HepG2 (cell line): ENCODE data around the gene RIPOR3. TPM values are rescaled to one million over a fixed set of nuclear protein-coding genes. Genes with fewer than 3 reads are reported as not detected.
A peak's percentile ranks its signal among the peaks of the same experiment; 100 is the strongest.

Experiments
- ADNP ChIP-seq: sonication (generic); formaldehyde crosslinking; IDR thresholded peaks from 2 replicates; pipeline ENCODE4 v1.4.0; 2020; ENCODE audit warnings: missing genetic modification reagents
- CEBPG ChIP-seq: IDR thresholded peaks from 2 replicates; pipeline ENCODE4 v1.6.1; 2016
- FOXC1 ChIP-seq: sonication (generic); formaldehyde crosslinking; IDR thresholded peaks from 2 replicates; pipeline ENCODE4 v1.8.0; 2022; ENCODE audit warnings: mild to moderate bottlenecking, missing genetic modification reagents, borderline replicate concordance
- HBP1 ChIP-seq: IDR thresholded peaks from 2 replicates; pipeline ENCODE4 v1.6.1; 2016; ENCODE audit warnings: low read depth, control low read depth
- HNF1A ChIP-seq, 2 experiments: sonication (generic) in 1 of 2; formaldehyde crosslinking in 1 of 2; IDR thresholded peaks; 2 replicates each; pipeline versions ENCODE4 v1.4.0 to v1.6.1; 2016 to 2020; ENCODE audit warnings: borderline replicate concordance in 1 of 2, low read depth in 1 of 2, mild to moderate bottlenecking in 1 of 2, missing genetic modification reagents in 1 of 2
- KDM5B ChIP-seq: sonication (generic); formaldehyde crosslinking; IDR thresholded peaks from 2 replicates; pipeline ENCODE4 v1.4.0; 2020; ENCODE audit warnings: missing genetic modification reagents, mild to moderate bottlenecking, borderline replicate concordance
- PCBP2 ChIP-seq: fragments of 200-400 bp; formaldehyde crosslinking; optimal IDR thresholded peaks from 2 replicates; pipeline ENCODE3; 2018; ENCODE audit warnings: low read length, low read depth; ENCODE audit not compliant: poor library complexity, severe bottlenecking
- RAD21 ChIP-seq: fragments of 450-650 bp; formaldehyde crosslinking; IDR thresholded peaks from 2 replicates; pipeline ENCODE4 v1.5.0; 2020; ENCODE audit warnings: mild to moderate bottlenecking
- STAG1 ChIP-seq: sonication (generic); formaldehyde crosslinking; IDR thresholded peaks from 2 replicates; pipeline ENCODE4 v1.4.0; 2020; ENCODE audit warnings: missing genetic modification reagents
- TEAD3 ChIP-seq: optimal IDR thresholded peaks from 2 replicates; pipeline ENCODE3; 2016; ENCODE audit warnings: borderline replicate concordance
- ZBTB3 ChIP-seq: sonication (generic); formaldehyde crosslinking; IDR thresholded peaks from 2 replicates; pipeline ENCODE4 v1.4.0; 2020; ENCODE audit warnings: low read depth, mild to moderate bottlenecking, moderate library complexity, missing genetic modification reagents, borderline replicate concordance
- ZFP36L1 ChIP-seq: sonication (generic); formaldehyde crosslinking; IDR thresholded peaks from 2 replicates; pipeline ENCODE4 v1.8.0; 2022; ENCODE audit warnings: mild to moderate bottlenecking, missing genetic modification reagents, moderate library complexity
- ZNF629 ChIP-seq: sonication (generic); formaldehyde crosslinking; conservative IDR thresholded peaks from 2 replicates; pipeline ENCODE4 v1.5.0; 2020; ENCODE audit warnings: missing genetic modification reagents
- ZNF639 ChIP-seq: conservative IDR thresholded peaks from 2 replicates; pipeline ENCODE4 v1.6.1; 2018; ENCODE audit warnings: missing genetic modification reagents
- ZNF75D ChIP-seq: sonication (generic); formaldehyde crosslinking; IDR thresholded peaks from 2 replicates; pipeline ENCODE4 v1.8.1; 2023; ENCODE audit warnings: missing genetic modification reagents, mild to moderate bottlenecking, borderline replicate concordance
- polyA plus RNA-seq, 8 experiments: library from polyadenylated mRNA; depleted of rRNA in 3 of 8; stranded (reverse) in 7 of 8; unstranded in 1 of 8; fragments of >200 nt; fragmentation: Illumina TruSeq in 4 of 8; extraction: Trizol in 4 of 8; gene quantifications; 2 replicates each; pipeline versions ENCODE4 v1.2.1 to v1.2.3, GENCODE V29; 2011 to 2016; ENCODE audit warnings: low read depth in 4 of 8, missing spikeins in 1 of 8, mixed read lengths in 1 of 8; ENCODE audit not compliant: insufficient read depth in 1 of 8
- total RNA-seq, 5 experiments: library from RNA; depleted of rRNA; stranded (reverse); fragments of >200 nt; fragmentation: Illumina TruSeq; extraction: Trizol; gene quantifications; 2 replicates each; pipeline ENCODE4 v1.2.3, GENCODE V29; 2016; ENCODE audit warnings: low read depth in 1 of 5
- TF ChIP-seq, protein P1 (sequence below): sonication (generic); formaldehyde crosslinking; IDR thresholded peaks from 2 replicates; pipeline ENCODE4 v1.4.0; 2020; ENCODE audit warnings: missing genetic modification reagents
- TF ChIP-seq, protein P2 (sequence below): IDR thresholded peaks from 2 replicates; pipeline ENCODE4 v1.6.1; 2016
- TF ChIP-seq, protein P3 (sequence below): sonication (generic); formaldehyde crosslinking; IDR thresholded peaks from 2 replicates; pipeline ENCODE4 v1.5.0; 2020; ENCODE audit warnings: missing genetic modification reagents

The RIPOR3 gene
- total and polyA plus RNA-seq, 2 of the 13 experiments (the other 11 are each of a cell fraction or from before 2014, with no cell fraction given), result 0.18 TPM; not detected in 1

DNA sequence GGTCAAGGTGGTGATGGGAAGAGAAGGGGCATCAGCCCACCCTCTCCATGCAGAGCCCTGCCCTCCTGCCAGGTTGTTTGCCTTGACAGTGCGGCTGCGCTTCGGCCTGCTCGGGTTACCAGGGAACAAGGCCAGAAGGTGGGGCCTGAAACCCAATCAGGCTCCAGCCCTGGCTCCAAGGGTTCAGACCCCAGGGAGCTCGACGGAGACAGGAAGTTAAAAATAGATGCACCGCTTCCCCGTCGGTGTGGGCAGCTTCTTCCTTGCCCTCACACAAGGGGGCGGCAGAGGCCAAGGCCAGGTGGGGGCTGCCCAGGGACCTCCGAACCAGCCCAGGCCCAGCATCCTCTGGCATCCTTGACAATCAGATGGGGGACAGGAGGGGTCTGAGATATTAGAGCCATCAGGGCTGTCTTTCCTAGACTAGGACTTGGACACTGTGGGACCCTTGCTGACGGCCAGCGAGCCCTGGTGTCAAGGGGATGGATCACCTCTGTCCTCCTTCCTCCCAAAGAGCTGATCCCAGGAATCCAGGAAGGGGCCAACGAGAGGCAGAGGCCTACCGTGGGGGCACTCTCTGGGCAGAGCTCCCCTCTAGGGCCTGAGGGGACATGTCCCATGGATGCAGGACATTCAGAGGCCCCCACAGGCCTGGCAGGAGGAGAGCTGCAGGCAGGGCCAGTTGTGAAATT lies 65.2 kb downstream of the RIPOR3 start (continued):
- TF ChIP-seq, protein P1, sequence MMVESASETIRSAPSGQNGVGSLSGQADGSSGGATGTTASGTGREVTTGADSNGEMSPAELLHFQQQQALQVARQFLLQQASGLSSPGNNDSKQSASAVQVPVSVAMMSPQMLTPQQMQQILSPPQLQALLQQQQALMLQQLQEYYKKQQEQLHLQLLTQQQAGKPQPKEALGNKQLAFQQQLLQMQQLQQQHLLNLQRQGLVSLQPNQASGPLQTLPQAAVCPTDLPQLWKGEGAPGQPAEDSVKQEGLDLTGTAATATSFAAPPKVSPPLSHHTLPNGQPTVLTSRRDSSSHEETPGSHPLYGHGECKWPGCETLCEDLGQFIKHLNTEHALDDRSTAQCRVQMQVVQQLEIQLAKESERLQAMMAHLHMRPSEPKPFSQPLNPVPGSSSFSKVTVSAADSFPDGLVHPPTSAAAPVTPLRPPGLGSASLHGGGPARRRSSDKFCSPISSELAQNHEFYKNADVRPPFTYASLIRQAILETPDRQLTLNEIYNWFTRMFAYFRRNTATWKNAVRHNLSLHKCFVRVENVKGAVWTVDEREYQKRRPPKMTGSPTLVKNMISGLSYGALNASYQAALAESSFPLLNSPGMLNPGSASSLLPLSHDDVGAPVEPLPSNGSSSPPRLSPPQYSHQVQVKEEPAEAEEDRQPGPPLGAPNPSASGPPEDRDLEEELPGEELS (CRISPR knock-in tag), result peak; percentile 44; the same call in 1 of the 2 replicates
- TF ChIP-seq HNF1A (IDR thresholded peaks at IDR 0.05; ENCODE audit: low read depth) (no peak), HNF1A (CRISPR knock-in tag; IDR thresholded peaks at IDR 0.05; ENCODE audit: borderline replicate concordance) (no peak), CEBPG (CRISPR knock-in tag) (no peak), STAG1 (CRISPR knock-in tag) (peak; percentile 95), FOXC1 (CRISPR knock-in tag) (0 out of 2 replicates have a peak, but pooled peaks have one; percentile 38), PCBP2 (no peak), ZFP36L1 (CRISPR knock-in tag) (no peak), ADNP (CRISPR knock-in tag) (0 out of 2 replicates have a peak, but pooled peaks have one; percentile 30), ZBTB3 (CRISPR knock-in tag) (no peak), ZNF629 (0 out of 2 replicates have a peak, but pooled peaks have one; percentile 10), RAD21 (CRISPR knock-in tag) (peak; percentile 88; the same call in 1 of the 2 replicates), HBP1 (CRISPR knock-in tag) (no peak; the same call in 1 of the 2 replicates), ZNF75D (CRISPR knock-in tag) (no peak), KDM5B (CRISPR knock-in tag) (no peak), ZNF639 (CRISPR knock-in tag) (no peak), TEAD3 (CRISPR knock-in tag) (peak; percentile 80)
- TF ChIP-seq, protein P2, sequence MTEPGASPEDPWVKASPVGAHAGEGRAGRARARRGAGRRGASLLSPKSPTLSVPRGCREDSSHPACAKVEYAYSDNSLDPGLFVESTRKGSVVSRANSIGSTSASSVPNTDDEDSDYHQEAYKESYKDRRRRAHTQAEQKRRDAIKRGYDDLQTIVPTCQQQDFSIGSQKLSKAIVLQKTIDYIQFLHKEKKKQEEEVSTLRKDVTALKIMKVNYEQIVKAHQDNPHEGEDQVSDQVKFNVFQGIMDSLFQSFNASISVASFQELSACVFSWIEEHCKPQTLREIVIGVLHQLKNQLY (CRISPR knock-in tag), result no peak; the same call in 1 of the 2 replicates
- TF ChIP-seq, protein P3, sequence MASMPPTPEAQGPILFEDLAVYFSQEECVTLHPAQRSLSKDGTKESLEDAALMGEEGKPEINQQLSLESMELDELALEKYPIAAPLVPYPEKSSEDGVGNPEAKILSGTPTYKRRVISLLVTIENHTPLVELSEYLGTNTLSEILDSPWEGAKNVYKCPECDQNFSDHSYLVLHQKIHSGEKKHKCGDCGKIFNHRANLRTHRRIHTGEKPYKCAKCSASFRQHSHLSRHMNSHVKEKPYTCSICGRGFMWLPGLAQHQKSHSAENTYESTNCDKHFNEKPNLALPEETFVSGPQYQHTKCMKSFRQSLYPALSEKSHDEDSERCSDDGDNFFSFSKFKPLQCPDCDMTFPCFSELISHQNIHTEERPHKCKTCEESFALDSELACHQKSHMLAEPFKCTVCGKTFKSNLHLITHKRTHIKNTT (CRISPR knock-in tag), result no peak
